NCI-H526 treated with DMSO at 0.1 percent for 48 hours (cell line): ENCODE data around the gene RABEP1.
"Not testable (repeated sequence)": the region's sequence is repeated elsewhere in the genome, so short reads cannot be mapped to it uniquely, and the experiment has no call there.

Experiments
- DNase-seq: peaks from one replicate; lab custom pipeline; 2025; lab: John Stamatoyannopoulos, UW

Gene RABEP1

DNA sequence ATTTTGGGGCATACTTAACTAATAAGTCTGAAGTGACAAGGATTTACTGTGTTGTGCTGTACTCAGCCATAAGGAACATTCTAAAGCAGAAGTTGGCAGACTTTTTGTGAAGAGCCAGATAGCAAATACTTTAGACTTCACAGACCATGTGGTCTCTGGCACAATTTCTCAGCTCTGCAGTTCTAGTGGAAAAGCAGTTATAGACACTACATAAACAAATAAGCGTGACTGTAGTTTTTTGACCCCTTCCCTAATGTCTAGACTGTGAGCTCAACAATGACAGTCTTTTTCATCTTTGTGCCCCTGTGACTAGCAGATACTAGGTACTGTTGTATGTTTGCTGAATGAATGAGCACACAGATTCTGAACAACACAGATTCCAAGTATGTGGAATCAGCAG, 142.8 kb downstream of the RABEP1 start:
- DNase-seq, result no peak

- no peak for DNase-seq
These were observed 143.7 kb downstream of the RABEP1 start for GRCh38 chr17:5425826-5426225.

GRCh38 chr17:5429191-5429887, 147.3 kb downstream of the RABEP1 start:
- no peak for DNase-seq

DNA sequence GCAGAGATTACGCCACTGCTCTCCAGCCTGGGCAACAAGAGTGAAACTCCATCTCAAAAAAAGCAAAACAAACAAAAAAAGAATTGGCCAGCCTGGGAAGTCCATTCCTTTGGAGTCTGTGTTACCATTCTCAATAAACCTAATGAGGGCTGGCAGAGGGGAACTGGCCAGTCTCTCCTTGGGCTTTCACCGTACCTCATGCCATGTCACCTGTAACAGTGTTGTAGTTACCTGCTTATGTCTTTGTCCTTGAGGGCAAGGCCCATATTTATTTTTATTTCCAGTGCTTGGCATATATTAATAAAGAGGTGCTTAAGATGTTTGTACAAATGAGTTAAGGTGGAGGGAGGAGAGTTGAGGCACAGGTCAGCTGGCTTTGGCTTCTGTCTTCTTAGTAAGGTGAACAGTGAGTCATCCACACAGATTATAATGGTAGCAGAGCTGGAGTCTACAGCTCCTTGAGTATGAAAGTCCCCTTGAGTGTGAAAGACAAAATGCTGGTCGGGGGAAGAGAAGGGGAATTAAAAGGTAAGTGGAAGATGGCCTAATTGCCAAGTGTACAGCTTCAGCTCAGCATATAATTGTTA, 148.4 kb downstream of the RABEP1 start:
- DNase-seq, result no peak

GRCh38 chr17:5431234-5431633, 149.2 kb downstream of the RABEP1 start:
- not testable (repeated sequence) for DNase-seq

DNA sequence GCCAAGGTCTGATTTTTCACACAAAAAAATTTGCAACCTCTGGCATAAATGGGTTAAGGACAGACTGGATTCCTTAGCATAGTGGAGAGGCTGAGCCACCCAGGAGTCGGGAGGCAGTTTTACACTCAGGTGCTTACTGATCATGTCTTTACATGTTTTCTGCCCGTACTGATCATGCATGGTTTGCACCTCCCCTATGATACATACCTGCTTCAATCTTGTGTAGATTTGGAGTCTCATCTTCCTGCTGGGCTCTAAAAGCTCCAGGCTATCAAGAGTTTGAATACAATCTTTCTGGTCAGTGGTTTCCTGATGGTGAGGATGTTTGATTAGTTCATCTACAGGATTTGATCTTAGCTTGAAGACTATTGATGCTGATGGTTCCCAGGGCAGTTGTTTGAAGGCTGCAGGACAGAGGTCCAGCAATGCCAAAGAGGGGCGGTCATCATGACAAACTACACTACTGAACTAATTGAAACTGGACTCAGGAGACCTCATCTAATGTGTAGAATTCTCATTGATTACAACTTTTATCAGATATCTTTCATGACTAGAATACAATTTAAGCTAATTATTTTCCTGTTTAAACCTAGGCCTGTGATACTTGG, 150.0 kb downstream of the RABEP1 start:
- no peak for DNase-seq

DNA sequence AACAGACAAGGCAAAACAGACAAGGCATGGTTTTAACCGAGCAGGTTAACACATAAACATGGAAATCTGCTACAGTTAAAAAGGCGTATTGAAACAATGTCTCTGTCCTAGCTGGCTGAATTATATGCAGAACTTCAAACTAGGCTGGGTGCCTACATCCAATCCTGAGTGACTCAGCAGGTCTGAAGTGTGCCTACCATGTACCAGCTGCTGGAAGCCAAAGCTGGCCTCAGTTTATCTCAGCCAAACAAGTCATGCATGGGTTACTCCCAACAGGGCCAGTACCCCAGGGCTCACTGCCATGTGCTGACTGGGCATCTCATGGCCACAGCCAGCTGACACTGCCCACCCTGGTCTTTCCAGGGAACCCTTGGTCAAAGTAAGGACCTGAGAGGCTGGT, 152.9 kb downstream of the RABEP1 start:
- no peak for DNase-seq
